Neural cell (in vitro differentiated cells): ENCODE results near the gene EIF2S2.

Source experiments
- CTCF ChIP-seq: fragments of 450-650 bp; IDR thresholded peaks from 2 replicates; pipeline ENCODE4 v1.5.1; 2014; ENCODE audit warnings: antibody characterized with exemption, mild to moderate bottlenecking, moderate library complexity; ENCODE audit not compliant: poor library complexity, severe bottlenecking
- EZH2 ChIP-seq: fragments of 200-600, 300-800 bp; shearing (Covaris generic), sonication (generic); IDR thresholded peaks from 2 replicates; pipeline ENCODE4 v1.6.1; 2014; ENCODE audit warnings: antibody characterized with exemption, low read length, borderline replicate concordance, mild to moderate bottlenecking; ENCODE audit not compliant: insufficient read depth, poor library complexity, severe bottlenecking
- POLR2AphosphoS5 ChIP-seq: IDR thresholded peaks from 2 replicates; pipeline ENCODE4 v1.6.1; 2012
- TF ChIP-seq, protein P1 (sequence below): IDR thresholded peaks from 2 replicates; pipeline ENCODE4 v1.6.1; 2012; ENCODE audit warnings: borderline replicate concordance

DNA sequence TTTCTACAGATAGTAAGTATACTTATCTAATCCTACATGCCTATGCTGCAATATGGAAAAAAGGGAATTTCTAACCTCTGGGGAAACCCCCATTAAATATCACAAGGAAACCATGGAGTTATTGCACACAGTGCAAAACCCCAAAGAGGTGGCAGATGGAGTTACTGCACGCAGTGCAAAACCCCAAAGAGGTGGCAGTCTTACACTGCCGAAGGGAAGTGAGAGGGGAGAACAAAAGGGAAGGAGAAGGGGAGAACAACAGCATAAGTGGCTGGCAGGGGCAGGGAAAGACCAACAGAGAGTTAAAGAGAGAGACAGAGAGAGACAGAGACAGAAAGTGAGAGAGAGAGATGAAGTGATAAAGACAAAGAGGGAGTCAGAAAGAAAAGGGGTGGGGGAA is 43.8 kb upstream of the EIF2S2 start:
- TF ChIP-seq, protein P1, sequence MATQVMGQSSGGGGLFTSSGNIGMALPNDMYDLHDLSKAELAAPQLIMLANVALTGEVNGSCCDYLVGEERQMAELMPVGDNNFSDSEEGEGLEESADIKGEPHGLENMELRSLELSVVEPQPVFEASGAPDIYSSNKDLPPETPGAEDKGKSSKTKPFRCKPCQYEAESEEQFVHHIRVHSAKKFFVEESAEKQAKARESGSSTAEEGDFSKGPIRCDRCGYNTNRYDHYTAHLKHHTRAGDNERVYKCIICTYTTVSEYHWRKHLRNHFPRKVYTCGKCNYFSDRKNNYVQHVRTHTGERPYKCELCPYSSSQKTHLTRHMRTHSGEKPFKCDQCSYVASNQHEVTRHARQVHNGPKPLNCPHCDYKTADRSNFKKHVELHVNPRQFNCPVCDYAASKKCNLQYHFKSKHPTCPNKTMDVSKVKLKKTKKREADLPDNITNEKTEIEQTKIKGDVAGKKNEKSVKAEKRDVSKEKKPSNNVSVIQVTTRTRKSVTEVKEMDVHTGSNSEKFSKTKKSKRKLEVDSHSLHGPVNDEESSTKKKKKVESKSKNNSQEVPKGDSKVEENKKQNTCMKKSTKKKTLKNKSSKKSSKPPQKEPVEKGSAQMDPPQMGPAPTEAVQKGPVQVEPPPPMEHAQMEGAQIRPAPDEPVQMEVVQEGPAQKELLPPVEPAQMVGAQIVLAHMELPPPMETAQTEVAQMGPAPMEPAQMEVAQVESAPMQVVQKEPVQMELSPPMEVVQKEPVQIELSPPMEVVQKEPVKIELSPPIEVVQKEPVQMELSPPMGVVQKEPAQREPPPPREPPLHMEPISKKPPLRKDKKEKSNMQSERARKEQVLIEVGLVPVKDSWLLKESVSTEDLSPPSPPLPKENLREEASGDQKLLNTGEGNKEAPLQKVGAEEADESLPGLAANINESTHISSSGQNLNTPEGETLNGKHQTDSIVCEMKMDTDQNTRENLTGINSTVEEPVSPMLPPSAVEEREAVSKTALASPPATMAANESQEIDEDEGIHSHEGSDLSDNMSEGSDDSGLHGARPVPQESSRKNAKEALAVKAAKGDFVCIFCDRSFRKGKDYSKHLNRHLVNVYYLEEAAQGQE, result no peak
- TF ChIP-seq CTCF (no peak), POLR2AphosphoS5 (no peak), EZH2 (no peak)
